Fibroblast of villous mesenchyme (primary cell): ENCODE results near the gene TMEM212. TPM values are rescaled to one million over a fixed set of nuclear protein-coding genes. Genes with fewer than 3 reads are reported as not detected.

Source experiments
- DNase-seq: peaks from one replicate; pipeline ENCODE4 v3.0.0-alpha.2; 2010; ENCODE audit warnings: low read depth
- H3K4me3 ChIP-seq: 2 replicates; pipeline ENCODE4 v1.5.1; 2011; ENCODE audit warnings: low read depth, mild to moderate bottlenecking, low read length
- total RNA-seq: library from RNA; depleted of rRNA; stranded (reverse); fragments of >200 nt; gene quantifications from 2 replicates; pipeline ENCODE4 v1.2.3, GENCODE V29; 2012
- TF ChIP-seq, protein P1 (sequence below): IDR thresholded peaks from 2 replicates; pipeline ENCODE4 v1.5.1; 2012; ENCODE audit warnings: low read depth, mild to moderate bottlenecking, low read length; ENCODE audit not compliant: insufficient read depth

The TMEM212 gene
- total RNA-seq, 1 donor: not detected

DNA sequence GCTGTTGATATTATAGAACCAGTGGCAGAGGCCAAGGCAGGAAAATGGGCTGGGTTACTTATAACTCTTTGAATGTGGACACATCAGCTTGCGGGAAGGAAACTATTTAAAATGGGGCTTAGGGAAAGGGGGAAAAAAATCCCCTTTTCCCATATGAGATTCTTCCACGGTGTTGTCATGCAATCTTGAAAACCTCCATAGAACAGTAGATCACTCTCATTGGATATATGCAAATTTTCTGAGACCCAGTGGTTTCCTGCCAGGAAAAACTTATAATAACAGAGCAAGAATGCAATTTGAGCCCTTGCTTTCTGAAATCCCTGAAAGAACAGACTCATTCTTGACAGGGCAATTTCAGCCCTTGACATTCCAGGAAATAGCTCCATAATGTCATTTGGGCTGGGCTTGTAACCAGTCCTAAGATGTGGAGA is 31.1 kb downstream of the TMEM212 start:
- no peak overlapping the region for H3K4me3 ChIP-seq
- DNase-seq: peak; percentile 98
- TF ChIP-seq, protein P1, sequence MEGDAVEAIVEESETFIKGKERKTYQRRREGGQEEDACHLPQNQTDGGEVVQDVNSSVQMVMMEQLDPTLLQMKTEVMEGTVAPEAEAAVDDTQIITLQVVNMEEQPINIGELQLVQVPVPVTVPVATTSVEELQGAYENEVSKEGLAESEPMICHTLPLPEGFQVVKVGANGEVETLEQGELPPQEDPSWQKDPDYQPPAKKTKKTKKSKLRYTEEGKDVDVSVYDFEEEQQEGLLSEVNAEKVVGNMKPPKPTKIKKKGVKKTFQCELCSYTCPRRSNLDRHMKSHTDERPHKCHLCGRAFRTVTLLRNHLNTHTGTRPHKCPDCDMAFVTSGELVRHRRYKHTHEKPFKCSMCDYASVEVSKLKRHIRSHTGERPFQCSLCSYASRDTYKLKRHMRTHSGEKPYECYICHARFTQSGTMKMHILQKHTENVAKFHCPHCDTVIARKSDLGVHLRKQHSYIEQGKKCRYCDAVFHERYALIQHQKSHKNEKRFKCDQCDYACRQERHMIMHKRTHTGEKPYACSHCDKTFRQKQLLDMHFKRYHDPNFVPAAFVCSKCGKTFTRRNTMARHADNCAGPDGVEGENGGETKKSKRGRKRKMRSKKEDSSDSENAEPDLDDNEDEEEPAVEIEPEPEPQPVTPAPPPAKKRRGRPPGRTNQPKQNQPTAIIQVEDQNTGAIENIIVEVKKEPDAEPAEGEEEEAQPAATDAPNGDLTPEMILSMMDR: no peak

DNA sequence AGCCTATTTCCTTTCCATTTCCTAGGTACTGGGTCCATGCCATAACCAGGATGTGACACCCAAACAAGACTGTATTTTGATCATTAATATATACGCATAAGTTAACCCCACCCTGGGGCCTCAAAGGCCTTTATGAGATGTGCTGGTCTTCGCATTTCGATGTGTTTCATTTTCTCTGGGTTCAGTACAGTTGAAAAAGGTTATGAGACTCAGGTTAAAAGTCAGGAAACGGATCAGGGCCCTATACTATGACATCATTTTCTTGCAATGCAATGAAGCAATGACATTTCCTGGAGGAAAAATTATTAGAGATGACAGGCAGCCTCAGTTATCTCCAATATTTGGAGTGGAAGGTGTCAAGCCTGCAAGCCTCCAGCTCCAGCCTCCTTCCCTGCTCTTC is 31.7 kb downstream of the TMEM212 start:
- H3K4me3 ChIP-seq: no peak overlapping the region
- TF ChIP-seq, protein P1: no peak
- peak; percentile 57 for DNase-seq

DNA sequence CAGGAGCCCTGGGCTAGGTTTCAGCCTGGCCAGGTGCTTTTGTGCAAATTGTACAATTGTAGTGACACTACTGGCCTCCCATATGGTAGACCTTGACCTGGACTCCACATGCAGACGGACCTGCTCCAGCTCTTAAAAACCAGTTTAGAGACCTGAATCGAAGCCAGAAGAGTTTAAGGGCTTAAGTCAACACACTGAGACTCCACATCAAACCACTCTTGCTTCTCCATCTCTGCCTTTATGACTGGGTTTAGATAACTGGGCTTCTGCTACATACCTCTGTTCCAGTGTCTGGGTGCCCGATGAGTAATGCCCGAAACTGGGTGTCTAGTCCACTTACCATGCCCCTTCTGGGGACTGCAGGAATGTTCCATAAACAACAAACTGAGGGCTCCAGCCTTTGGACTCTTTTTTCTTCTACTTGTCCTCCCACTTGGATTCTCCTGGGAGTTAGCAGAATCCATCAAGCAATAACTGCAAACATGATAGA is 32.8 kb downstream of the TMEM212 start:
- H3K4me3 ChIP-seq: no peak overlapping the region
- TF ChIP-seq, protein P1: no peak
- peak; percentile 86 for DNase-seq

DNA sequence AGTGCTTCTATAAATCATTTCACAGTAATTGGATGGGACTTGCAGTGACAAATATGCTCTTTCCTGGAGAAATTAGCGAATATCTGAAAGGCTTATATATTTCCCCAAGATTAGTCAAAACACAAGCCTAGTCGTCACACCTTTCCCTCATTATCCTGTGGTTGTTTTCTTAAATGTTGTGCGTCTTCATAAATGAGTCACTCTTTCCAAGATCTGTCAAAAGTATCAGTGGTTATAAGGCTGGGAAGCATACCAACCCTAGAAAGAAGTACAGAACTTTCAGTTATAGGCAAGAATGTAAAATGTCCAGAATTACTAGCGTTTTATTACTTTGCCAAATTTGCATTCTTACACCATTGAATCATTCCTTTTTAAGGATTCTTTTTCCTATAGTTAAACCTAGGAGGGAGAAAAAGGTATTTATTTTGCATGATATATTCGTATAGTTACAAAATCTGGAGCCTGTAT is 33.6 kb downstream of the TMEM212 start:
- TF ChIP-seq, protein P1: no peak
- no peak overlapping the region for H3K4me3 ChIP-seq

DNA sequence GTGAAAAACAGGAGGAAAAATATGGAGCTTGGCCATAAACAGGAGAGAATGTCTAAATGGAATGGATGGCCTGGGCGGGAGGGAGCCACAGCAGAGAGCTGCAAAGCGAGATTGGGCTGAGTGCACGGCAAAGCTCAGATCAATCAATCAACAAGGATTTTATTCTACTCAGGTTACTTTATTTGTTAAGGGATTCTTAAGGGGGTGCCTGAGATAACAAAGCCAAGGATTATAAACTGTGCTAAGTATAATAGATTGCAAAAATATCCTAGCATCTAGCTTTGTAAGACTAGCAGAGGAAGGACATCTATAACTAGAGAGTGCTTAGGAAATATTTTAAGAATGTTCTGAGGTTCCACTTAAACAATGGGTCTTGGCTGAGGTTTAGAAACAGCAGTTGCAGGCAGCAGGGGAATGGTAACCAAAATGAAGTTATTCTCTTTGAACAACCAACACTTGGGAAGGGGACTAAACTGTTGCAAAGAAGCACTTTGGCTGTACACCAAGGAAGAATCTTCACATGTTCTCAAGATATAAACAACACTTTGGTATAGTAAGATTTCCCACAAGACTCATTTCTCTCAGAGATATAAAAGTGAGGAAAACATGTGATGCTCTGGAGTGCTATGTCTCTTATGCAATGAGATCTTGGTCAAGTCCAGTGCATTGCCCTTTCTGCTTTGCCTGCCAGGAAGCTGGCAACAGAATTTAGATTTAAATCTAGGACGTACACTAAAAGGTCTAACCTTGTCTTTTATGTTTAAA is 35.5 kb downstream of the TMEM212 start:
- no peak overlapping the region for H3K4me3 ChIP-seq
- peak; percentile 89 for DNase-seq
- TF ChIP-seq, protein P1: no peak

More for the DNA sequence above, 33.6 kb downstream of the TMEM212 start:
- peak; percentile 97 for DNase-seq

DNA sequence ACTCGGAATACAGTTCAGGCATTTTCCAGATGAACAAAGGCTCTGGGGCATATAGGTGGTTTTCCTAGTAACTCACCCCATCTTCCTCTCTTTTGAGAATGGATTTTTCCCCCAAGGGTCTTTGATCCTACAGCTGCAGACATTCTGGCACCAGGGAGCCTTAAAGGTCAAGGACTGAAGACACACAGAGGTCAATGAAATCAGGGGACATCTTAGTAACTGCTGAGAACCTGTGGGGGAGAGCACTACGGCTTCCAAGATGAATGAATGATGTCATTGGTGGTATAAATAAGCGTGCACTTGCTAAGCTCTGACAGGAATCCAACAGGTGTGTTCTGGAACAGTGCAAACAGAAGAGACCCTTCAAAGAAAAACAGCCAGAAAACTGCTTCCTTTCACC is 36.3 kb downstream of the TMEM212 start:
- no peak overlapping the region for H3K4me3 ChIP-seq
- TF ChIP-seq, protein P1: no peak
- DNase-seq: no peak
